ENCODE measurements around the gene ABCC2.

GRCh38 chr10:99808270-99808669, 25.8 kb downstream of the ABCC2 start:
- TF ChIP-seq, protein P1, sequence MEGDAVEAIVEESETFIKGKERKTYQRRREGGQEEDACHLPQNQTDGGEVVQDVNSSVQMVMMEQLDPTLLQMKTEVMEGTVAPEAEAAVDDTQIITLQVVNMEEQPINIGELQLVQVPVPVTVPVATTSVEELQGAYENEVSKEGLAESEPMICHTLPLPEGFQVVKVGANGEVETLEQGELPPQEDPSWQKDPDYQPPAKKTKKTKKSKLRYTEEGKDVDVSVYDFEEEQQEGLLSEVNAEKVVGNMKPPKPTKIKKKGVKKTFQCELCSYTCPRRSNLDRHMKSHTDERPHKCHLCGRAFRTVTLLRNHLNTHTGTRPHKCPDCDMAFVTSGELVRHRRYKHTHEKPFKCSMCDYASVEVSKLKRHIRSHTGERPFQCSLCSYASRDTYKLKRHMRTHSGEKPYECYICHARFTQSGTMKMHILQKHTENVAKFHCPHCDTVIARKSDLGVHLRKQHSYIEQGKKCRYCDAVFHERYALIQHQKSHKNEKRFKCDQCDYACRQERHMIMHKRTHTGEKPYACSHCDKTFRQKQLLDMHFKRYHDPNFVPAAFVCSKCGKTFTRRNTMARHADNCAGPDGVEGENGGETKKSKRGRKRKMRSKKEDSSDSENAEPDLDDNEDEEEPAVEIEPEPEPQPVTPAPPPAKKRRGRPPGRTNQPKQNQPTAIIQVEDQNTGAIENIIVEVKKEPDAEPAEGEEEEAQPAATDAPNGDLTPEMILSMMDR (IDR thresholded peaks at IDR 0.05), result no peak
- TF ChIP-seq POLR2AphosphoS5 (IDR thresholded peaks at IDR 0.05) (no peak), POLR2A (IDR thresholded peaks at IDR 0.05) (no peak)
